GM12873 (cell line): ENCODE data around the gene ENAM.

ENCODE experiments used
- CTCF ChIP-seq: IDR thresholded peaks from 2 replicates; pipeline ENCODE4 v1.5.1; 2012; ENCODE audit warnings: low read depth, mild to moderate bottlenecking, moderate library complexity, low read length, control low read depth; ENCODE audit not compliant: insufficient read depth; ENCODE audit errors: missing control alignments

Gene ENAM

GRCh38 chr4:70627620-70628019 lies 924 bp upstream of the ENAM start:
- no peak for TF ChIP-seq CTCF

- TF ChIP-seq CTCF = no peak
Measured at GRCh38 chr4:70629469-70630090, 1.0 kb downstream of the ENAM start.

GRCh38 chr4:70630162-70630561 lies 1.6 kb downstream of the ENAM start:
- TF ChIP-seq CTCF = no peak

- no peak for TF ChIP-seq CTCF
Measured at GRCh38 chr4:70632028-70632427, 3.5 kb downstream of the ENAM start.

GRCh38 chr4:70634482-70634881 lies 5.9 kb downstream of the ENAM start:
- no peak for TF ChIP-seq CTCF

- no peak for TF ChIP-seq CTCF
Measured at GRCh38 chr4:70637239-70637913, 8.8 kb downstream of the ENAM start.

- no peak for TF ChIP-seq CTCF
Measured at GRCh38 chr4:70640192-70640591, 11.6 kb downstream of the ENAM start.
